Fibroblast of mammary gland (primary cell): ENCODE measurements around the gene PXMP2.

Experiments
- DNase-seq: peaks from one replicate; pipeline ENCODE4 v3.0.0-alpha.2; 2010; ENCODE audit warnings: low read depth
- H3K4me3 ChIP-seq: 2 replicates; pipeline ENCODE4 v1.5.1; 2011; ENCODE audit warnings: low read depth, mild to moderate bottlenecking, low read length, moderate library complexity; ENCODE audit not compliant: control insufficient read depth
- TF ChIP-seq, protein P1 (sequence below): conservative IDR thresholded peaks from 2 replicates; pipeline ENCODE4 v1.5.1; 2011; ENCODE audit warnings: low read depth, low read length, inconsistent platforms; ENCODE audit not compliant: control insufficient read depth, insufficient read depth

PXMP2 gene

DNA sequence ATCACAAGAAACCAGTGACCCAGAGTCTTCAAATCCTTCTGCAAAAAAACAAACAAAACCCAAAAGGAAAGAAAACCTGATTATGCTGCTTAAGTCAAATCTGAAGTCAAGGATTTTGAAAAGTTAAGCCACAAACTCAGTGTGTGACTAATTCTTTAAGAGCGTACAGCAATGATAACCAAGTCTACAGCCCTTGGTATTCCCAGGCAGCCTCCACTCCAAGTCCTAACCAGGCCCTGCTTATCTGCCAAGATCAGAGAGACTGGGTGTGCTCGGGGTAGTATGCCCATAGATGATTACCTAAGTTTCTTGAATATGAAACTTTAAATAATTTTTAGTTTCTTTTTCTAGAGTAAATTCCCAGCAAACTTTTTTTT, 36.4 kb downstream of the PXMP2 start:
- peak; percentile 57 for DNase-seq
- no peak overlapping the region for H3K4me3 ChIP-seq
- TF ChIP-seq, protein P1, sequence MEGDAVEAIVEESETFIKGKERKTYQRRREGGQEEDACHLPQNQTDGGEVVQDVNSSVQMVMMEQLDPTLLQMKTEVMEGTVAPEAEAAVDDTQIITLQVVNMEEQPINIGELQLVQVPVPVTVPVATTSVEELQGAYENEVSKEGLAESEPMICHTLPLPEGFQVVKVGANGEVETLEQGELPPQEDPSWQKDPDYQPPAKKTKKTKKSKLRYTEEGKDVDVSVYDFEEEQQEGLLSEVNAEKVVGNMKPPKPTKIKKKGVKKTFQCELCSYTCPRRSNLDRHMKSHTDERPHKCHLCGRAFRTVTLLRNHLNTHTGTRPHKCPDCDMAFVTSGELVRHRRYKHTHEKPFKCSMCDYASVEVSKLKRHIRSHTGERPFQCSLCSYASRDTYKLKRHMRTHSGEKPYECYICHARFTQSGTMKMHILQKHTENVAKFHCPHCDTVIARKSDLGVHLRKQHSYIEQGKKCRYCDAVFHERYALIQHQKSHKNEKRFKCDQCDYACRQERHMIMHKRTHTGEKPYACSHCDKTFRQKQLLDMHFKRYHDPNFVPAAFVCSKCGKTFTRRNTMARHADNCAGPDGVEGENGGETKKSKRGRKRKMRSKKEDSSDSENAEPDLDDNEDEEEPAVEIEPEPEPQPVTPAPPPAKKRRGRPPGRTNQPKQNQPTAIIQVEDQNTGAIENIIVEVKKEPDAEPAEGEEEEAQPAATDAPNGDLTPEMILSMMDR = no peak

DNA sequence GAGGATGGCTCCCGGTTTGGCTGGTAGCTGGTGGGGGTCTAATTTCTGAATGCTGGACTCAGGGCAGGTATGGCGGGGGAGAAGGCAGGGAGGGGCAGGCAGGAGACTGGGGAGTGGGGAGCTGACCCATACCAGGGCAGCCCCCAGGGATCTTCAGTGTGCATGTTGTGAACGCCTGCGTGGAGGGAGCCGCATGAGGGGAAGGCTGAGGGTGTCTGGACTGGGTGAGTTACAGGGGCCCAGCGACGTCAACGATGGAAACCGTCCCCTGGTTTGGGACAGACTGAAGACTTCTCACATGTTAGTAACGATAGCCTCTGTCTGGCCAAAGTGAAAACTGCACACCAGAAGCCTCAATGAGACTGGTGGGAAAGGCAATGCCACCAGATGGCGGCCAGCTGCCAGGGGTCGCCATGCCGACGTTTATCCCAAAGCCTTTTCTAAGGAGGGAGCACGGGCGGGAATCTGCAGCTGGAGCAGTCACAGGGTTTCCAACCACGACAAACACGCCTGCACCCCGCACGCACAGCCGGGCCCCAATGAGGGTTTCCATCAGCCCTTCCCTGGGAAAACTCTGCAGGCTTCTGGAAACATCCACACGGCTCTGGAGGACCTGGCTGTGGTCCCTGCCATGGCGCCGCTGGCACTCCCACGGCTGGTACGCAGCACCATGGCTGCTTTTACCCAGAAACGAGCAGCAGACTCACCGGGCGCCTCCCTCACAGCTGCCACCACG, 37.3 kb downstream of the PXMP2 start:
- TF ChIP-seq, protein P1 = no peak
- no peak for DNase-seq
- no peak overlapping the region for H3K4me3 ChIP-seq

DNA sequence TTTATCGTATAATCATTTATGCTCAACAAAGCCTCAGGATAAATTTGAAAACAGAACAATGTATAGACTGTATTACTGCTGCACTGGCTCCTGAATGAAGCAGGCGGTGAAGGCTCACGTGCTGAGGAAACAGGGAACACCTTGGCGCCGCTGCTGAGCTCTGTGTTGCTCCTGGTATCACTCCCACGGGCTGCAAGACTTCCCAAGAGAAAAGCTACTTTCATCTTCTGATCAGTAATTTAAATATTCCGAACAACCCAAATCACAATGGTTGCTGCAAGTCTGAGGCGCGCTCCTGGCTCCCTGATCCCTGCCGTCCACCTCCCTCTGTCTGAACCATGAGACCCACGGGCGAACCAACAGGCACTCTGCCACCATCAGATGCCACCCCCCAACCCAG, 39.0 kb downstream of the PXMP2 start:
- no peak overlapping the region for H3K4me3 ChIP-seq
- TF ChIP-seq, protein P1 = no peak
- no peak for DNase-seq

DNA sequence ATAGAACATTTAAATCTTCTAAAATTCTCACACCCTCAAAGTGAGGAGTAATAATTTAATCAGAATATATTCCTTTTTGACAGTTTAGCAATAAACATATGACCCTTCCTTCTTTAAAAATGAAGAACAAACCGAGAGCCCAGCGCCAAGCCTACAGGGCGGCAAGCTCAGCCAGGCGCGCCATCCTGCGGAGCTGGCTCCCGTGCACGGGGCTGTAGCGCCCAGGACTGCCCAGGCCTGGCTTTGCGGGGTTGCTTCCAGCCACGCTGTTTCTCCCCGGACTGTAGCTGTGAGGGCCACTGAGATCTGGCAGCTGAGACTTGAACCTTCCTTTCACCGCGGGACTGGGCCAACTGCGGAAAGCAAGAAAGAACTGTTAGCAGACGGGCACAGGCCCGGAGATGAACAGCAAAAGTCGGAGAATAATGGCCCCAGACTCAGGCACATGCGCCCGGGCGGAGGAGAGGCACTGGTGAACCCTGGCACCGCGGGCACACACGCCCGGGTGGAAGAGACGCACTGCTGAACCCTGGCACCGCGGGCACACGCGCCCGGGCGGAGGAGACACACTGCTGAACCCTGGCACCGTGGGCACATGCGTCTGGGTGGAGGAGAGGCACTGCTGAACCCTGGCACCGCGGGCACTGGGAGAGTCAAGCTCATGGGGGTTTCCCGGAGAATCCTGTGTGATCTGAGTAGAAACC, 39.9 kb downstream of the PXMP2 start:
- H3K4me3 ChIP-seq = no peak overlapping the region
- DNase-seq = no peak
- TF ChIP-seq, protein P1 = no peak

DNA sequence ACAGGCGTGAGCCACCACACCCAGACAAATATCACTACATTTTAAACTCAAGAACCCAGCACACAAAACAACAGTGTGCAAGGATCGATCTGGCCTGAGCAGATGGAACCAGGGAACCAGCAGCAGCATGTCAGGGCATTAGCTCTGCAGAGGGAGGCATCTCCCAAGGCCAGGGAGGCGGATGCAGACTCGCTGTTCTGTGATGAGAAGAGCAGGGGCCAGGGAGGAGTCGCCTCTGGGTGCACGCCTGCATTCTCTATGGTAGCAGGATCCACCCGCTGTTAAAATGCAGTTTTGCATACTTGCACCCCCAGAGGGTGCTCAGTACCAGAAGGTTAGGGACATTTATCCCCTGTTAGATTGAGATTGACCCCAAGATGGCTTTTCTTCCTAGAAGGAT, 41.1 kb downstream of the PXMP2 start:
- TF ChIP-seq, protein P1 = no peak
- H3K4me3 ChIP-seq = no peak overlapping the region
- no peak for DNase-seq

DNA sequence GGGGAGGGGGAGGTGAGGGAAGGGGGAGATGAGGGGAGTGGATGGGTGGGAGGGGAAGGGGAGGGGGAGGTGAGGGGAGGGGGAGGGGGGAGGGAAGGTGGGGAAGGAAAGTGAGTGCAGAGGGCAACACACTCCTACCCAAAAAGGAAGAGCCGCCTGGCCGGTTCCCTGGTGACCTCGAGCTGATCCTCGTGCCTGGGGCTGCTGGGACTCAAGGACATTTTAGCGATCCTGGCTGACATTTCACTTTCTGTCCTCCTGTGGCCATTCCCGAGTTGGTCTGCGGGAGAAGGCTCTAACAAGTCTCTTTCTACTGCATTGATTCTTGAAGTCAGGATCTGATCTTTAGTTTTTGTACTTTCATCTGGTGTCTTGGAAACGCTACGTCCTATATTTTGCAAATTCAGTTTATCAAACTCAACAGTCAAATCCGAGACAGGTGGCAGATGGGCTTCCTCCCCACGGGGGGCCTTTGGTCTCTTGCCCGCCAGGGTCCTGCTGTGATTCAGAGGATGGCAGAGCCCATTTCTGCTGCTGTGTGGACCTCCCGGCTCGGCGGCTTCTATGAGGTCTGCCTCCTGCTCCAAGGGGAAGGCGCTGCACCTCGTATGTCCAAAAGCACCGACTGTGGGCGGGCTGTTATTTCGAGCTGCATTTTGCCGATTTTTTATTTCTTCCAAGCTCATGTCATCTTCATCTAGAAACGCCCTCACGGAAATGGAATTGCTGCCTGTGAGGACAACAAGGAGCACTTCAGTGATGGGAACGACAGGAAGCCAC, 42.3 kb downstream of the PXMP2 start:
- no peak overlapping the region for H3K4me3 ChIP-seq
- peak; percentile 24 for DNase-seq
- TF ChIP-seq, protein P1 = no peak
